Uterus (tissue), 2 donors: Measurements from ENCODE around the gene SLC22A7.

Experiments
- CTCF ChIP-seq, 4 experiments: fragments of 200-600 bp in 2 of 4; fragments of 450-650 bp in 2 of 4; sonication (generic) in 2 of 4; IDR thresholded peaks; one replicate each; pipeline ENCODE4 v1.5.1; 2016 to 2019; ENCODE audit warnings: antibody characterized with exemption in 4 of 4, mild to moderate bottlenecking in 2 of 4, moderate library complexity in 1 of 4
- POLR2A ChIP-seq, 2 donors: fragments of 450-650 bp; IDR thresholded peaks; one replicate each; pipeline ENCODE4 v1.6.1; 2016; ENCODE audit warnings: antibody characterized with exemption in 2 of 2, mild to moderate bottlenecking in 1 of 2, moderate library complexity in 1 of 2

DNA sequence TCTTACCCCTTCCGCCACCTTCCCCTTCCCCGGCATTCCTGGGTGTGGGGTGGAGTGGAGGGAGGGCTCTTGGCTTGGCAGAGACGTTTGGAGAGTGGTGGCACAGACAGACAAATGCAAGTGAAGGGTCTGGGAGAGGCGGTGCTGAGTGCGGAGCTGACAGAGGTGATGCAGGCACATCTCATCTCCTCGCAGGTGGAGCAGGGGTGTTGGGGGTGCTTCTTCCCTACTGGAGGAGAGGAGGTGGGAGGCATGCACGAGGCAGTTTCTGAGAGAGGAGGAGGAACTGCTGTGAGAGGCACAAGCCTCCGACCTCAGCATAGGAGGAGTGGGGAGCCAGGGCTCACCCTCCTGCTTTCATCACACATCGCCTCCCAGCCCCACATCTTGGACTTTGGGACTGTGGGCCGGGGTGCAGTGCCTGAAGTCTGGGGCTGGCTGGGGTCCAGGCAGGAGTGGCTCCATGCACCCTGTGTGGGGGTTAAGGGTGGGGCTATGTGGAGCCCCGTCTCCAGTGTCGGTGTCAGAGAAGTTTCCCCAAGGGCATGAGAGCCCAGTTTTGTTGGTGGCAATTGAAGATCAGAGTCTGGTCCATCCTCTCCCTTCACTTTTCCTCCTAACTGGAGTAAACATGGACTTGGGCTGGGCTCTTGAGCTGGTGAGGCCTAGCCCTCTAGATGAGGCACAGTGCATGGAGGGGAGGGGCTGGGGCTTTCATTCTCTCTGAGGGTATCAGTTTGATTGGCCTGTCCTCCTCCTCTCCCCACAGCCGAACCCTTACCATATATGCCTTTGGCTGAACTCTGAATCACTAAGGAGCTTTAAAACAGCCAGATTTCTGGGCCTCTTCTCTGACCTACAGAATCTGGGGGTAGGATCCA, 20.2 kb upstream of the SLC22A7 start:
- TF ChIP-seq CTCF (IDR thresholded peaks at IDR 0.05), result no peak
- TF ChIP-seq POLR2A (IDR thresholded peaks at IDR 0.05), result no peak
